K562 (cell line): ENCODE measurements around the gene BTG2. TPM values are rescaled to one million over a fixed set of nuclear protein-coding genes. Genes with fewer than 3 reads are reported as not detected.

Experiments
- ATAC-seq: fragments of 200-7000 bp; cut with Tn5 transposase; 3 replicates; pipeline ENCODE4 v1.9.1; 2020; ENCODE audit warnings: moderate library complexity
- BruUV-seq: library from RNA; stranded (reverse); fragments of 400-500 nt; replicated peaks from 2 replicates; lab custom pipeline; 2021; lab: Mats Ljungman, UMichigan
- CTCF ChIA-PET: fragments of 300-600 bp; formaldehyde crosslinking; extraction: SDS; loops from one replicate; lab custom pipeline; 2021; ENCODE audit warnings: low intra/inter-chr PET ratio; lab: Yijun Ruan, JAX
- POLR2A ChIA-PET: fragments of 300-600, 350-650 bp; sonication (Branson Sonifier 250); formaldehyde crosslinking; extraction: SDS; loops from one replicate; lab custom pipeline; 2021; ENCODE audit warnings: antibody characterized with exemption, inconsistent platforms; lab: Yijun Ruan, JAX
- DNase-seq, 4 experiments: peaks; one replicate each; pipeline versions ENCODE4 v3.0.0 to v3.0.0-alpha.2; 2011 to 2018; ENCODE audit warnings: low spot score in 3 of 4, mixed read lengths in 3 of 4; ENCODE audit errors: extremely low read depth in 1 of 4
- FAIRE-seq: peaks from 2 replicates; lab custom pipeline; 2011; peaks lifted over from hg19 to GRCh38; lab: Jason Lieb, UNC
- H2AFZ ChIP-seq: 2 replicates; pipeline ENCODE4 v1.6.0; 2011; ENCODE audit warnings: low read depth, low read length, control low read depth, inconsistent platforms
- H3K27ac ChIP-seq: fragments of 200-600 bp; 3 replicates; pipeline ENCODE4 v1.8.0; 2011; ENCODE audit warnings: low read depth, mild to moderate bottlenecking, control low read depth, inconsistent platforms, low read length, moderate library complexity, mixed read lengths; ENCODE audit errors: extremely low read depth
- H3K27me3 ChIP-seq, 2 experiments: fragments of 300-600 bp in 1 of 2; 2 replicates in 1 of 2; 3 replicates in 1 of 2; pipeline versions ENCODE4 v1.6.0 to v1.8.0; 2011; ENCODE audit warnings: inconsistent platforms in 2 of 2, low read length in 2 of 2, mild to moderate bottlenecking in 1 of 2, mixed read lengths in 1 of 2, moderate library complexity in 1 of 2; ENCODE audit not compliant: control insufficient read depth in 2 of 2, insufficient read depth in 2 of 2
- H3K36me3 ChIP-seq: fragments of 300-600 bp; 3 replicates; pipeline ENCODE4 v1.8.0; 2011; ENCODE audit warnings: mild to moderate bottlenecking, low read length, inconsistent platforms; ENCODE audit not compliant: control insufficient read depth, insufficient read depth
- H3K4me1 ChIP-seq, 2 experiments: fragments of 200-600 bp in 1 of 2; replicated peaks in 1 of 2; 2 replicates in 1 of 2; 3 replicates in 1 of 2; pipeline versions ENCODE4 v1.5.1 to v1.8.0; 2011; ENCODE audit warnings: inconsistent platforms in 2 of 2, low read length in 2 of 2, mild to moderate bottlenecking in 1 of 2, mixed read lengths in 1 of 2, moderate library complexity in 1 of 2; ENCODE audit not compliant: control insufficient read depth in 2 of 2, insufficient read depth in 2 of 2
- H3K4me2 ChIP-seq: 2 replicates; pipeline ENCODE4 v1.6.1; 2011; ENCODE audit warnings: low read length, control low read depth, inconsistent platforms, mixed read lengths; ENCODE audit not compliant: insufficient read depth
- H3K4me3 ChIP-seq: fragments of 200-600 bp; sonication (generic), shearing (Covaris generic); 2 replicates; pipeline ENCODE4 v1.5.1; 2016; ENCODE audit warnings: control low read depth, inconsistent platforms
- H3K79me2 ChIP-seq: fragments of 200-600 bp; 3 replicates; pipeline ENCODE4 v1.8.0; 2011; ENCODE audit warnings: low read length, inconsistent platforms; ENCODE audit not compliant: control insufficient read depth, insufficient read depth
- H3K9ac ChIP-seq, 2 experiments: 2 replicates each; pipeline versions ENCODE4 v1.6.0 to v1.6.1; 2011; ENCODE audit warnings: low read depth in 2 of 2, low read length in 2 of 2, control low read depth in 1 of 2, inconsistent platforms in 1 of 2, mild to moderate bottlenecking in 1 of 2, mixed read lengths in 1 of 2; ENCODE audit not compliant: insufficient read depth in 1 of 2
- H3K9me1 ChIP-seq: one replicate; pipeline ENCODE4 v1.6.0; 2011; ENCODE audit warnings: inconsistent platforms, mild to moderate bottlenecking, low read length, moderate library complexity; ENCODE audit not compliant: control insufficient read depth, insufficient read depth
- H3K9me3 ChIP-seq: replicated peaks from 2 replicates; pipeline ENCODE4 v1.5.1; 2011; ENCODE audit warnings: low read depth, low read length, inconsistent platforms; ENCODE audit not compliant: control insufficient read depth, insufficient read depth
- H4K20me1 ChIP-seq: replicated peaks from 2 replicates; pipeline ENCODE4 v1.6.1; 2011; ENCODE audit warnings: low read length, inconsistent platforms, mixed read lengths; ENCODE audit not compliant: control insufficient read depth, insufficient read depth
- ADNP ChIP-seq: fragments of 200-800 bp; sonication (Bioruptor generic); IDR thresholded peaks from 2 replicates; pipeline ENCODE4 v1.6.1; 2016; ENCODE audit warnings: missing genetic modification characterization, missing compliant biosample characterization
- ARID2 ChIP-seq: fragments of 450-650 bp; IDR thresholded peaks from 2 replicates; pipeline ENCODE4 v1.6.1; 2017; ENCODE audit warnings: antibody characterized with exemption, mild to moderate bottlenecking
- CTBP1 ChIP-seq: fragments of 450-650 bp; IDR thresholded peaks from 2 replicates; pipeline ENCODE4 v1.6.1; 2016; ENCODE audit warnings: borderline replicate concordance
- ESRRA ChIP-seq: fragments of 450-650 bp; IDR thresholded peaks from 2 replicates; pipeline ENCODE4 v1.6.1; 2014; ENCODE audit warnings: low read depth, mild to moderate bottlenecking, moderate library complexity, borderline replicate concordance
- ESRRB ChIP-seq: fragments of 250-450 bp; sonication (Bioruptor Pico); IDR thresholded peaks from 2 replicates; pipeline ENCODE4 v1.5.0; 2020; ENCODE audit warnings: mild to moderate bottlenecking, moderate library complexity, borderline replicate concordance
- GATAD2A ChIP-seq: fragments of 450-650 bp; IDR thresholded peaks from 2 replicates; pipeline ENCODE4 v1.6.1; 2017
- KDM4B ChIP-seq, 2 experiments: fragments of 450-650 bp in 1 of 2; sonication (generic) in 1 of 2; IDR thresholded peaks; 2 replicates each; pipeline ENCODE4 v1.6.1; 2016 to 2017; ENCODE audit warnings: borderline replicate concordance in 2 of 2, antibody characterized with exemption in 1 of 2, low read depth in 1 of 2, mild to moderate bottlenecking in 1 of 2
- MEIS2 ChIP-seq: fragments of 450-650 bp; IDR thresholded peaks from 2 replicates; pipeline ENCODE4 v1.6.1; 2014; ENCODE audit warnings: mild to moderate bottlenecking; ENCODE audit not compliant: partially characterized antibody
- NBN ChIP-seq: fragments of 450-650 bp; IDR thresholded peaks from 2 replicates; pipeline ENCODE4 v1.6.1; 2016; ENCODE audit warnings: low read depth, mild to moderate bottlenecking
- NFE2 ChIP-seq: IDR thresholded peaks from 2 replicates; pipeline ENCODE4 v1.6.1; 2014; ENCODE audit warnings: antibody characterized with exemption, low read depth
- PHTF2 ChIP-seq: fragments of 250-450 bp; sonication (Bioruptor Pico); IDR thresholded peaks from 2 replicates; pipeline ENCODE4 v1.5.0; 2021; ENCODE audit warnings: mild to moderate bottlenecking
- RB1 ChIP-seq: fragments of 450-650 bp; IDR thresholded peaks from 2 replicates; pipeline ENCODE4 v1.6.1; 2017; ENCODE audit warnings: low read depth, mild to moderate bottlenecking
- U2AF2 ChIP-seq: fragments of 200-400 bp; formaldehyde crosslinking; optimal IDR thresholded peaks from 2 replicates; pipeline ENCODE3; 2017; ENCODE audit warnings: low read depth, mild to moderate bottlenecking, low read length
- ZNF449 ChIP-seq: fragments of 250-450 bp; sonication (Bioruptor Pico); IDR thresholded peaks from 2 replicates; pipeline ENCODE4 v1.8.0; 2022; ENCODE audit warnings: moderate library complexity, mild to moderate bottlenecking, inconsistent platforms
- WGBS: fragments of 100-300 bp; shearing (Covaris generic); methylation state at CpG from one replicate; pipeline ENCODE4 v1.1.6; 2016; ENCODE audit warnings: low coverage, mixed read lengths; ENCODE audit not compliant: insufficient coverage; ENCODE audit errors: missing lambda C conversion rate; 5-methylcytosine and 5-hydroxymethylcytosine counted together
- in situ Hi-C: fragments of 300-500 bp; cut with MboI; formaldehyde crosslinking; loops from 4 replicates; pipeline ENCODE4 v1.15.0; 2018; ENCODE audit warnings: inconsistent platforms, mixed read lengths
- intact Hi-C: fragments of 100-400 bp; cut with micrococcal nuclease; formaldehyde crosslinking; loops from 2 replicates; pipeline ENCODE4 v1.14.2; 2022
- polyA plus RNA-seq, 8 experiments: library from polyadenylated mRNA; depleted of rRNA in 4 of 8; stranded (reverse) in 5 of 8; unstranded in 3 of 8; fragments of >200 nt; fragmentation: Nextera tagmentation in 2 of 8; fragmentation: Illumina TruSeq in 1 of 8; extraction: Ambion mirVana in 2 of 8; extraction: Trizol in 1 of 8; gene quantifications; 2 replicates each; pipeline versions ENCODE4 v1.2.1 to v1.2.3, GENCODE V29; 2011 to 2014; ENCODE audit warnings: inconsistent platforms in 1 of 8, missing spikeins in 1 of 8
- total RNA-seq, 7 experiments: library from RNA; depleted of rRNA in 6 of 7; stranded (reverse); fragments of >200 nt in 6 of 7; fragmentation: Illumina TruSeq in 2 of 7; extraction: Trizol in 2 of 7; gene quantifications; 2 replicates each; pipeline versions ENCODE4 v1.2.1 to v1.2.3, GENCODE V29; 2011 to 2021; ENCODE audit warnings: low replicate concordance in 1 of 7
- TF ChIP-seq, protein P1 (sequence below): fragments of 200-400 bp; formaldehyde crosslinking; IDR thresholded peaks from 2 replicates; pipeline ENCODE4 v1.6.1; 2017; ENCODE audit warnings: mild to moderate bottlenecking, low read depth, low read length, moderate library complexity
- TF ChIP-seq, protein P2 (sequence below), 2 experiments: fragments of 450-650 bp in 1 of 2; sonication (generic) in 1 of 2; formaldehyde crosslinking in 1 of 2; IDR thresholded peaks in 1 of 2; conservative IDR thresholded peaks in 1 of 2; 2 replicates each; pipeline versions ENCODE4 v1.6.1 to v1.8.1; 2016 to 2023; ENCODE audit warnings: mild to moderate bottlenecking in 2 of 2, moderate library complexity in 2 of 2, inconsistent platforms in 1 of 2, missing genetic modification reagents in 1 of 2

Gene BTG2
- total and polyA plus RNA-seq, 9 of the 15 experiments (the other 6 are each of a cell fraction or from before 2014, with no cell fraction given): 2.3 to 41.9 (median 8.7) TPM

DNA sequence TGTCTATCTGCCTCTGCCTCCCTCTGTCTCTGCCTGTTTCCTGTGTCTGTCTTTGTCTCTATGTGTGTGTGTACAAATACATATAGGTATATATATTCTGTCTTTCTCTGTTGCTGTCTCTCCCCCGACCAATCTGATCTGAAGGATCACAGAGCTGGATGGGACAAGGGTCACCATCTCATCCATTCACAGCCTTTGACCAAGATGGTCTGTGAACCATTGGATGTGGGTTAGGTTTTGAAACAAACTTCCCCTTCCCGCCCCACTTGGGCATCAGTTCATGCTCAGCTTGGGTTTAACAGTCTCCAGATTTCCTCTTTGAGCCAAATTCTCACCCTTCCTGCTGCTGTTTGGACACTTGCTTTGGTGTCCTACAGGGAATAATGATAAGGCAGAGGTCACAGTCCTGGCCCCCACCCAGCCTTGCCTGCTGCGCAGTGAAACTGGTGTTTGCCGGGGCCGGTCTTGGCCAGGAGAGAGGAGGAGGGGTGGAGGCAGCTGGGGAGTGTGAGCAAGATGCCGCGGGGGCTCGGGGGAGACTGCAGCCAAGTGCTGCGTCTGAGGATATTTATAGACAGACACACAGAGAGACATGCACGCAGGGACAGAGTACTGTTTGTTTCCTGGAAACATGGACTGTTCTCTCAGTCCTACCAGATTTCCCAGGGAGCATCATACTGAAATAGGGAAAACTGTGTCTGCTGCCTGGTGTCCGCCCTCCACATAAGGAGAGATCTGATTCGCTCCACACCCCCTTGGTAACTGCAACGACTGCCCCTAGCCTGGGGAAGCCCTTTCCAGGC is 27.0 kb upstream of the BTG2 start (continued):
- no peak for TF ChIP-seq ESRRB (CRISPR knock-in tag)
- TF ChIP-seq, protein P1, sequence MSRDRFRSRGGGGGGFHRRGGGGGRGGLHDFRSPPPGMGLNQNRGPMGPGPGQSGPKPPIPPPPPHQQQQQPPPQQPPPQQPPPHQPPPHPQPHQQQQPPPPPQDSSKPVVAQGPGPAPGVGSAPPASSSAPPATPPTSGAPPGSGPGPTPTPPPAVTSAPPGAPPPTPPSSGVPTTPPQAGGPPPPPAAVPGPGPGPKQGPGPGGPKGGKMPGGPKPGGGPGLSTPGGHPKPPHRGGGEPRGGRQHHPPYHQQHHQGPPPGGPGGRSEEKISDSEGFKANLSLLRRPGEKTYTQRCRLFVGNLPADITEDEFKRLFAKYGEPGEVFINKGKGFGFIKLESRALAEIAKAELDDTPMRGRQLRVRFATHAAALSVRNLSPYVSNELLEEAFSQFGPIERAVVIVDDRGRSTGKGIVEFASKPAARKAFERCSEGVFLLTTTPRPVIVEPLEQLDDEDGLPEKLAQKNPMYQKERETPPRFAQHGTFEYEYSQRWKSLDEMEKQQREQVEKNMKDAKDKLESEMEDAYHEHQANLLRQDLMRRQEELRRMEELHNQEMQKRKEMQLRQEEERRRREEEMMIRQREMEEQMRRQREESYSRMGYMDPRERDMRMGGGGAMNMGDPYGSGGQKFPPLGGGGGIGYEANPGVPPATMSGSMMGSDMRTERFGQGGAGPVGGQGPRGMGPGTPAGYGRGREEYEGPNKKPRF: no peak
- peak; percentile 21; the same call in 1 of the 2 replicates for TF ChIP-seq CTBP1
- peak; percentile 45; the same call in 1 of the 2 replicates for TF ChIP-seq RB1
- no peak for TF ChIP-seq PHTF2

DNA sequence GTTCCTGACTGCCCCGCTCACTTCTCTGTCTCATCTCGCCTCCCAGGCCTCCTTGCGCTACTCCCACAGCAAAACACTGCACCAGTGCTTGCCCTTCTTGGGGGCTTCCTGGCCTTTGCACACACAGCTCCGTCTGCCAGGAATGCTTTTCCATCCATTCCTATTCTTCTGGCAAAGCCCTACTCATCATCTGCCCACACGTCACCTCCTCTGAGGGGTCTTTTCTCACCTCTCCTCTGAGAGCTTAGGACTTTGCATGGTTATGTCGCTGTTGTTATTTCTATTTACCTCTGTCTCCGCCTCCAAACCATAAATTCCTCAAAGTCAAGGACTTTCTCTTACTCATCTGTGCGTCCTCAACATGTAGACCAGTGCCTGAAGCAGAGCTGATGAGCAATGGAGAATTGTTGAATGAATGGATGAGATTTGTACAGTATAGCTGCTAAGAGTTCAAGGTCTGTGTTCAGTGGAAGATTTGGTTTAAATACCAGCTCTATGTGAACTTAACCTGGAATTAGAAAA is 26.4 kb upstream of the BTG2 start:
- Histone ChIP-seq H3K36me3 (no peaks in the 10 kb centered on the region), H3K9me1 (no peaks in the 10 kb centered on the region), H3K4me2 (peak overlapping the region; percentile 24; the same call in 1 of the 2 replicates), H3K79me2 (no peaks in the 10 kb centered on the region), H3K4me1 (peaks cover 22 to 31% of the 10 kb centered on the region in 2 experiments), H3K9ac (peak overlapping the region in 1 of 2 experiments; percentile 69; a peak in 1 of 4 replicates), H3K27me3 (peaks cover 0 to 18% of the 10 kb centered on the region in 2 experiments; a peak in 1 of 5 replicates), H3K4me3 (no peak overlapping the region), H3K27ac (no peak overlapping the region), H4K20me1 (no peaks in the 10 kb centered on the region), H2AFZ (peak overlapping the region; percentile 41), H3K9me3 (no peaks in the 10 kb centered on the region)
- BruUV-seq: no TSS peak
- intact Hi-C loops: no loop called here
- ChIA-PET CTCF (no interaction called here), POLR2A (interaction anchor here (0.9 to 1.7 kb wide), 4 partner anchors 12 to 51 kb away, joined by 3 to 4 read pairs (median 3); no protein-coding TSS in a partner anchor)
- 42% methylated on average over 8 of the region's 8 CpGs for WGBS
- ATAC-seq (no peak), FAIRE-seq (no peak), DNase-seq (no peak)
- in situ Hi-C loops: no loop called here
- TF ChIP-seq ZNF449 (CRISPR knock-in tag) (no peak), ADNP (tag) (no peak), MEIS2 (peak; percentile 78), NFE2 (no peak), U2AF2 (no peak), GATAD2A (peak; percentile 45; the same call in 1 of the 2 replicates), NBN (no peak), ESRRA (no peak), ARID2 (no peak), KDM4B (IDR thresholded peaks at IDR 0.05; ENCODE audit: borderline replicate concordance in 2 of 2, low read depth in 1 of 2) (no peak)
- TF ChIP-seq, protein P2, sequence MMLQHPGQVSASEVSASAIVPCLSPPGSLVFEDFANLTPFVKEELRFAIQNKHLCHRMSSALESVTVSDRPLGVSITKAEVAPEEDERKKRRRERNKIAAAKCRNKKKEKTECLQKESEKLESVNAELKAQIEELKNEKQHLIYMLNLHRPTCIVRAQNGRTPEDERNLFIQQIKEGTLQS (IDR thresholded peaks at IDR 0.05): no peak
- TF ChIP-seq, protein P2 (CRISPR knock-in tag; conservative IDR thresholded peaks at IDR 0.05): no peak
